ENCODE data around the gene HOXD12.

Gene HOXD12

GRCh38 chr2:176122683-176123410 lies 23.3 kb downstream of the HOXD12 start, which contains the start of gene HOXD9:
TSS of gene HOXD9 (plus strand) at chr2:176122719. CDS start at chr2:176122769, 50 bp downstream.
- DNase-seq: no peak

DNA sequence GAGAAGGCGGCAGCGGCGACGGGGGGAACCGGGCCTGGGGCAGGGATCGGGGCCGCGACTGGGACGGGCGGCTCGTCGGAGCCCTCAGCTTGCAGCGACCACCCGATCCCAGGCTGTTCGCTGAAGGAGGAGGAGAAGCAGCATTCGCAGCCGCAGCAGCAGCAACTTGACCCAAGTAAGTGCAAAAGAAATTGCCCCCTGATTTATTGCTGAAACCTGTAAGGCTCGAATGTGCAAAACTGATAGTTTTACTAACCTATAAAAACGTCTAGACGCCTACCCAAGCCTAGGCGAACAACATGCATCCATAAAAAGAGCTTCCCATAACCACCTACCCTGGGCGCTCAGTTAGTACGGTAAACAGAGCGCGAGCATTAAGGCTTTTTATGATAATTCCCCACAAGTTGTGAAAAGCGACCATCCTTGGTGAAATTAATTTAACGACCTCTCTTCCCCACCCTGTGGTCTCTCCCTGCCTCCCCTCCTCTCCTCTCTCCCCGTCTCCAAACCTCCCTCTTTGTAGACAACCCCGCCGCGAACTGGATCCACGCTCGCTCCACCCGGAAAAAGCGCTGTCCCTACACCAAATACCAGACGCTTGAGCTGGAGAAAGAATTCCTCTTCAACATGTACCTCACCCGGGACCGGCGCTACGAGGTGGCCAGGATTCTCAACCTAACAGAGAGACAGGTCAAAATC lies 24.0 kb downstream of the HOXD12 start:
- DNase-seq: no peak

DNA sequence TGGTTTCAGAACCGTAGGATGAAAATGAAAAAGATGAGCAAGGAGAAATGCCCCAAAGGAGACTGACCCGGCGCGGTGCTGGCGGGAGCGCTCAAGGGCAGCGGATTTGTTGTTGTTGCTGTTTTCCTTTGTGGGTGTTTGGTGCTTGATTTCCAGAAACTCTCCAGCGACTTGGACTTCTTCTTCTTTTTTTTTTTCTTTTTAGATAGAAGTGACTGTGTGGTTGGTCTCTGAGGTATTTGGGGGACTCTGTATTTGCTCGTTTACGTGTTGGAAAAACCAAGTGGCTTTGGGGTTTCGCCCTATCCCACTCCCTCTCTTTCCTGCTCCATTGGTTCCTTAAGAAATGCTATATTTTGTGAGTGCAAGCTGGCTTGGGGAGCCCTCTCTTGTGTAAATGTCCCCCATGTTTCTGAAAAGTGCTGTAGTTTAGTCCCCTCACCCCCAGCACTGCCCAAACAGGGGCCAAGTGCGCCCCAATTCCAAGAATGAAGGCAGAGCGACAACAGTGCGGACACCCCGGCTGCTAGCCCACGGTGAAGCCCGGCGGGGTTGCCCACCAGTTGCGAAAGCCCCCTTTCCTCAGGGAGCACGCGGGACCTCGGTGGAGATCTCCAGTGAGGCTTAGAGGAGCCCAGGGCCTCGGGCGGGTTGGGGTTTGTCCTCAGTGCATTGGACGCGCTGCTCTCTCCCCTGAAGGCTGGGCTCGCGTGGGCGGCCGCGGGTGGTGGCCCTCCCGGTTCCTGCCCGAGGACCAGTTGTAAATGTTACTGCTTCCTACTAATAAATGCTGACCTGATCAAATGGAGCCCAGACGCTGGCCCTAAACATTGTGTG lies 24.7 kb downstream of the HOXD12 start:
- no peak for DNase-seq

- no peak for DNase-seq
Observed at GRCh38 chr2:176124947-176125771, 25.6 kb downstream of the HOXD12 start.

DNA sequence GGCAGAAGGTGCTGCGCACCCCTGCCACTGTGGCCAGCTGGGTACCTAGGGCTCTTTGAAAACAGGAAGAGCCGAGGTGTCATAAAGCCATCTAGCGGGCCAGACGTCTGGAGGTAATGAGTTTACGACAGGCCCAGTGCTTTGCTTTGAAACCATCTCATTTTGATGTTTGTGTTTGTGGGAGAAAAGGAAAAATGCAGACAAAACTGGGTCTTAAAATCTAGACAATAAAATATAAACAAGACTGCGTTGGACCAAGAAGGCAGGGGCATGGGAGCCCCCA lies 26.1 kb downstream of the HOXD12 start:
- peak in 1 of 2 experiments; percentile 47 for DNase-seq

DNA sequence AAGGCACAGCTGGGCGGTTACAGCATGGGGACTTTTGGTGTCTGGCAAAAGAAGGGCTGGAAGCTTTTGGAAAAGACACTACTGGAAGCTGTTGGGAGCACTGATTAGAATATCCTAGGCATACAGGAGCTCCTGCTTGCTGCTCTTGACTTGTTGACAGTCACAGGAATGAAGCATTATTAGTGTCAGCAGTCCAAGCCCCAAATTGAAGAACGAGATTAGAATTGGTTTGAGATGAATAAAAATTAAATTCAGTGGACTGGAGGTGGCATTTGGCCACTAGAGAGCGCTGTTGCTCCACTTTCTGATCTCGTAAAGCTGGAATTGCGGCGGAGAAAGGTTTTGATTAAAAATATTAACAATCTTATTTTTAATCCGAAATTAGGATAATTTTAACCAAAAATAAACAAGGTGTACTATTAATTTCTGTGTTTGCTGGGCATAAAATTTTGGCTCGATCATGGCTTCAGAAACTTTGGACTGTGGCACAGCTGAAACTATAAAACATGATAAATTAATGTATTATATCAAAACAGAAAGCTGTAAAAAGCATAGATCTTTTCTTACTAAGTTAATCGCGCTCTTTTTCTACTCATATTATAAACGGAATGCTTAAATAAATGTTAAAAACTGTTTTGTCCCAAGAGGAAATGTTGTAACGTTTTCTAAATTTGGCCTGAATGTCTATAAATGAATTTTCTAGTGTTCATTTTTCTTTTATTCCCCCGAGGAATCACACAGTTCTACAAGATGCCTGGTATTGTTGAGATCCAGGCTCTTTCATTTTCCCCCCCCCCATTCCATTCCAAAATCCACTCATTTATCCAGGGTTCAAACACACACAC lies 27.6 kb downstream of the HOXD12 start:
- DNase-seq: peak in 1 of 2 experiments; percentile 37

DNA sequence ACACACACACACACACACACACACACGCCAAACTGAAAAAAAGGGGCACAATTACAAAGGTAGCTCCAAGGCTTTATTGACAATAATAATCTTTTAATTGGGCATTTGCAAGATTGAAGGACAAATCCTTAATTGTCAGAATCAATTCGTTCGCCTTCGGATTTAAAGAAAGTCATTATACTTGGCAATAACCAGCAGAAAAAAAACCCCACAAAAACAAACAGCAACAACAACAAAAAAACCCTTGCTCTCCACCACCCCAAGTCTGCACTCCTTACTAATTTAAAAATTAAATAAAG lies 28.1 kb downstream of the HOXD12 start:
- no peak for DNase-seq

DNA sequence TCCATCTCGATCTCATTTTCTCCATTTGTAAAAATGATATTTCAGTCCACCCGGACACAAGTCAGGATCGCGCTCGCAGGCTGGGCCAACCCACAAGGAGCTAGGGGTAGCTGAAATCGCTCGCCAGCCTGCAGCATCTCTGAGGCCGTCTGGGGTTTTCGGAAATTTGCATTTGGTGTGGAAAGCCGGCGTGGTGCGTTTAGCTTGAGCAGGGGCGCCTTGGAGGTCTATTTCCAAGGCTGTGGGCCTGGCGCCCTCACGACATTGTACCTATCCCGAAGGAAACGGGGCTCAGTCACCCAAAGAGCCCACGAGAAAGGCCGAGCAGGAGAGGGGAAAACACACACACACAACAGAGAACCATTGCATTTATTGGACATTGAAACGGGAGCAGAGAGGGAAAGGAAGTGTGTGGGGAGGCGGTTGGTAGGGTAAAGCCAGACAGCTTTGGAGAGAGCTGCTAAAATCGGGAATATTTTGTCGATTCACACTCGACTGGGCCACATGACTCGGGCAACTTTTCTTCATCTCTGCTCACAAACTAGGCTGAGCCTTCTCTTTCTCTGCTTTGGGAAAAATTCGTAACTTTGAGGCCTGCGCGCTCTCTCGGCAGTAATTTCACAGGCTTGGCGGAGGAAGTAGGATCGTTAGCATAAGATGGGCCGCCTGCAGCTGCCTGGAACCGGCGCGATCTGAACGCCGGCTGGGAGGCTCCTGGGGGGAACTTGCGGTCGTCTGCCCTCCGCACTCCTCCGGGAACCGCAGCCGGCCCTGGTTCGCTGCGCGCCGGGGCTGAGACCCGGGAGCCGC lies 28.8 kb downstream of the HOXD12 start:
- DNase-seq: peak in 1 of 2 experiments; percentile 36

DNA sequence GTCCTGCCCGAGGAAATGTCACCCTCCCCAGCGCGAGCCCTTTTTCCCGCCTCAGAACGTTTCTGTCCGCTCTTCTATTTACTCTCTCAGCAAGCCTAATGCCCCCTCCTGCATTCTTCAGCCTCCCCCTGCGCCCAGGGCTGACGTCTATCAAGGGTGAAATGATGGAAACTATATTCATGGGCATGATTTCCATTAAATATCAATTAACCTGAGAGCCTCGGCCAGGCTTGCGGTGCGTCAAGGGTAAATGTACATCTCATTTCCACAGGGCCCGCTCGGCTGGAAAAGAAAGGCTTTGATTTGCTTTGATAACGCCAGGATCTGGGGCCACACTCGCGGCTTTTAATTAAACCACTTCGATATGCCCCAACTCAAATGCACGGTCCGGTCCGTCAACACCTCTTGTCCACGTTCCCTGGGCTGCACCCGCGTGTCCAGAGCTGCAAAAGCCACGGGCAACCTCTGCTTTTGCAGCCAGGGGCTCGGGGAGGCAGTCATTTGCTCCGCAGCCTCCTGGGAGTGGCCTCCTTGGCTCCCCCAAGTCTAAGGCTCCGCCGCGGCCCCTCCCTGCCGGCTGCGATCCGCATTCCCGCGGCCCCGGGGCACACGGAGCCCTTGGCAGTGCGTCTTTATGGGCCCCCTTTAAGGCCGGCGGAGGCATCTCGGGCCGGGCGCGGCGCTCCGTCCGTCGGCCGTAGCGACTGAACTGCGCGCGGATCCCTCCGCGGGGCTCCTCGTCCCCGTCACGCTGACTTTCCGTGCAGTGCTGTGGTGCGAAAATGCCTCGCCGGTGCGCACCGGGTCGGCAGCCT lies 29.6 kb downstream of the HOXD12 start, which contains the start of gene HOXD8:
Gene HOXD8, plus strand, starts transcription at position 724 of the 815 bp plus-strand sequence. CDS start 662 bp downstream, outside the sequence.
- DNase-seq: peak; percentile 50 to 61

GRCh38 chr2:176129813-176130146 lies 30.2 kb downstream of the HOXD12 start:
- DNase-seq: no peak

- no peak for DNase-seq
Observed at GRCh38 chr2:176130147-176130956, 30.8 kb downstream of the HOXD12 start.

DNA sequence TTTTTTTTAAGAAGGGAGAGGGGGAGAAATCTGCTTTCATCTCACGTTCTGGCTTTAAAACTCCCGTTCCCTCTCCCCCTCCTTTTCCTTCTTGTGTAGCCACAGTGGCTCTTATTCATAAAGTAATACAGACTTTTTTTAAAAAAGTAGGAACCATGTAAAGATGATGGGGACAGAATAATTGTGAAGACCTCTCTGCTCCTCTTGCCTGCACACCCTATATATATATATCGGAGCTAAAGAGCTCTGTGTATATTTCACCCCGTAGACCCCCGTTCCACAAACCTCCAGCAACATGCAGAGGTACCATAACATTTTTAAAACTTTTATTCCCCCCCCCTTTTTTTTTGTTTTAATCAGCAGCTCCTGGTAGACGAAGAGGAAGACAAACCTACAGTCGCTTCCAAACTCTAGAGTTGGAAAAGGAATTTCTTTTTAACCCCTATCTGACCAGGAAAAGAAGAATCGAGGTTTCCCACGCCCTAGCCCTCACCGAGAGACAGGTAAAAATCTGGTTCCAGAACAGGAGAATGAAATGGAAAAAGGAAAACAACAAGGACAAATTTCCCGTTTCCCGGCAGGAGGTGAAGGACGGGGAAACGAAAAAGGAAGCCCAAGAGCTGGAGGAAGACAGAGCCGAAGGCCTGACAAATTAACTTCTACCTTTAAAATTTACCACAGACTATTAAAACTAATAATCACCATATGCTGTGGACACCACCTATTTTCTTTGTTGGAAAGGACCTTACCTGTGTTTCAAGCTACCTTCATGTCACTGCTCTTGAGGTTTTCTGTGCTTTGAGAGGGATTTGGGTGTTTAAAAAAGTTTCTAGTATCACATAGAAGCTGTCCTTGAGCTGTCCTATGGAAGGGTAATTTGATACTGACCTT lies 31.6 kb downstream of the HOXD12 start:
- DNase-seq: no peak

DNA sequence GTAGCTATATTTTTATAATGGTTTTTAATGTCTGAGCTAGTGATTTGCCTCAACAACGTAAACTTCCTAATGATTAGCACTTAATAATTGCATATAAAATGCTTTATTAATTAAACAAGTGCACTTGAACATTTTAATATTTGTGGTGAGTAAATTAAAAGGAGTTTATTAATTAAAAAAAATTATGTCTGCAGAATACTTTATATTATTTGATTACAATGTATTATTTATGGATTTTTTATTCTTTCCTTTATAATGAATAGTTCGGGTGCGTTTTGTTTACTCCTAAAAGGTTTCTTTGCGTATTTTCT lies 32.2 kb downstream of the HOXD12 start:
- no peak for DNase-seq

DNA sequence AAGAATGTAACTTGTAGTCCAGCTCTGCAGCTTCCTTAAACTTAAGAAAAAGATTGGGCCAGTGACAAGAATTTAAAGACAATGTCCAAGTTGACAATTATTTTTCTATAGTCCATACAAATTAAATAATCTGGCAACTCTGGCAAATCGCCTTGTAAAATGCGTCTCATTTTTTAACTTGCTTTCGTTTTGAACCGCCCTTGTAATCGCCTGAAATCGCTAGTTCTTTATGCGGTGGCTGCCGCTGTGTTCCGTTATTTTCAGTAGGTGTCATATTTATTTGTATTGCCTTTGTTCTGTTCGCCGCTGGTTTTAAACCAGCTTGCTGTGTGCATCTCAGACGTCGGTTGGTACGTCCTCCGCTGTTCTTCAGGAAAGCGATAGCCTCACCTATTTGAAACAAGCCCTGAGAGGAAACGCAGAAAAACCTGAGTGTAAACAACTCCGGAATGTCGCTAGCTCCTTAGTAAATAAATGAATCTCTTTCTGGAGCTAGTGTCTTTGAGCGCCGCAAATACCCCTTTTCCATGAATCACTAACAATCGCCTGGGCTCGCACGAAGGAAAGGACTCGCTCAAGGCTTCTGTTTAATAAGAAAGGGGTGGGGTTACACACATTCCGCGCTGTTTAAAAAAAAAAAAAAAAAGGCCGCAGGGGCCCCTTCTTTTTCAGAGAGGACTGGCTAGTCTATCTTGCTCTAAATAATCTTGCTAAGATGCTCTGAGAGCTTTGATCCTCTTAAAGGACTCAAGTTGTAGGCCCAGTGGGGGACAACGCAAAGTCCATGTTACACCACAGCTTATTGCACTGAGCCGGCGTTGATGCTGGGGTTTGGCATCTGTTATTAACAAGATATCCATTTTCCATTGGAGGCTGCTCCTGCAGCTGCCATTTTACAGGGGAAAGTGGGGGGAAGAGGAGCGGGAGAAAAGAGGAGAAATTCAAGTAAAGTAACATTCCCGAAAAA lies 32.9 kb downstream of the HOXD12 start:
- peak in 1 of 2 experiments; percentile 51 for DNase-seq

- DNase-seq: no peak
Observed at GRCh38 chr2:176133389-176133788, 33.8 kb downstream of the HOXD12 start.

- no peak for DNase-seq
Observed at GRCh38 chr2:176134035-176134434, 34.4 kb downstream of the HOXD12 start.

GRCh38 chr2:176135035-176135440 lies 35.4 kb downstream of the HOXD12 start:
- DNase-seq: no peak
